H1 (cell line): ENCODE data around the gene ZNF670. TPM values are rescaled to one million over a fixed set of nuclear protein-coding genes. Genes with fewer than 3 reads are reported as not detected.

ENCODE experiments used
- BACH1 ChIP-seq: IDR thresholded peaks from 2 replicates; pipeline ENCODE4 v1.6.1; 2012; ENCODE audit warnings: low read length, improper control_type of control experiment
- CBX8 ChIP-seq: fragments of 300-800, 300-1000 bp; sonication (generic); IDR thresholded peaks from 2 replicates; pipeline ENCODE4 v1.7.1; 2016; ENCODE audit warnings: low read depth, low read length, borderline replicate concordance
- EZH2 ChIP-seq: fragments of 200-600 bp; sonication (generic); IDR thresholded peaks from 2 replicates; pipeline ENCODE4 v1.7.1; 2012; ENCODE audit warnings: low read depth, mild to moderate bottlenecking, moderate library complexity, low read length, inconsistent platforms; ENCODE audit not compliant: severe bottlenecking
- GTF2F1 ChIP-seq: IDR thresholded peaks from 2 replicates; pipeline ENCODE4 v1.6.1; 2012; ENCODE audit warnings: low read depth, low read length, improper control_type of control experiment, borderline replicate concordance
- PHF8 ChIP-seq: fragments of 200-600 bp; sonication (generic); conservative IDR thresholded peaks from 2 replicates; pipeline ENCODE4 v1.7.1; 2012; ENCODE audit warnings: low read depth, mild to moderate bottlenecking, inconsistent platforms, low read length, moderate library complexity
- TAF1 ChIP-seq: IDR thresholded peaks from 2 replicates; pipeline ENCODE4 v1.6.1; 2011; ENCODE audit warnings: mild to moderate bottlenecking, low read depth, low read length
- TBP ChIP-seq: IDR thresholded peaks from 2 replicates; pipeline ENCODE4 v1.6.1; 2011; ENCODE audit warnings: low read depth, low read length, improper control_type of control experiment
- TCF12 ChIP-seq: IDR thresholded peaks from 2 replicates; pipeline ENCODE4 v1.6.1; 2011; ENCODE audit warnings: low read depth, mild to moderate bottlenecking, low read length
- polyA plus RNA-seq, 7 experiments: library from polyadenylated mRNA; depleted of rRNA in 3 of 7; stranded (reverse) in 5 of 7; unstranded in 2 of 7; fragments of >200 nt in 5 of 7; fragments of 200-250 nt in 2 of 7; gene quantifications; 1 replicate in 5 of 7; 2 replicates in 1 of 7; 4 replicates in 1 of 7; pipeline versions ENCODE4 v1.2.1 to v1.2.3, GENCODE V29; 2011 to 2013; ENCODE audit warnings: missing spikeins in 2 of 7, mixed read lengths in 2 of 7
- total RNA-seq: library from RNA; stranded (reverse); fragmentation: NEBNext Ultra II Directional; extraction: Animal tissue kit (Norgen Biotek cat#: 25700); gene quantifications from 2 replicates; pipeline ENCODE4 v1.2.1, GENCODE V29; 2021

The ZNF670 gene
- total and polyA plus RNA-seq, 2 of the 8 experiments (the other 6 are each of a cell fraction or from before 2014, with no cell fraction given), result 2.8 to 15.4 TPM

DNA sequence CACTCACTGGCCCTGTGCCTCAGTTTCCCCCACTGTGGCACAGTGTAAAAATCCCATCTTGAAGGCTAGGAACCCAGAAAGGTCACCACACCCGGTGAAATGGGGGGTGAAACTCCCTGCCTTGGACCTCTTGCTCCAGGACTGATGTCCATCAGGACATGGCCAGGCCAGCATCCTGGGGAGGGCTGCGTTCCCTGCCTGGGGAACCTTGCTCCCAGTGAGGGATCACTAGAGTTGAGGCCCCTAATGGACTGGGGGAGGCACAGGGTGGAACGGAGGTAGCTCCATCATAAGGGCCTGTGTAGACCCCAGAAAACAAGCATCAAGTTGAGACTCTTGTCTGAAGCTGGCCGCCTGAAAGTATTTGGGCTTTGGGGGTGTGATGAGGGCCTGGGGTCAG, 10.4 kb upstream of the ZNF670 start (continued):
- TF ChIP-seq TBP, result no peak
- TF ChIP-seq BACH1, result no peak
- no peak for TF ChIP-seq TCF12
- TF ChIP-seq PHF8, result no peak
- no peak for TF ChIP-seq GTF2F1
- no peak for TF ChIP-seq CBX8
- no peak for TF ChIP-seq EZH2
- TF ChIP-seq TAF1, result no peak
